NCI-H2107 treated with DMSO at 0.1 percent for 48 hours (cell line): ENCODE measurements around the gene COL13A1.

Experiments used
- DNase-seq: peaks from one replicate; lab custom pipeline; 2025; ENCODE audit not compliant: unreplicated experiment; lab: John Stamatoyannopoulos, UW

Gene COL13A1

GRCh38 chr10:69789164-69789576, 12.5 kb upstream of the COL13A1 start:
- no peak for DNase-seq

- DNase-seq = no peak
Observed at GRCh38 chr10:69791812-69792211, 9.9 kb upstream of the COL13A1 start.

GRCh38 chr10:69792341-69792740, 9.4 kb upstream of the COL13A1 start:
- no peak for DNase-seq

- no peak for DNase-seq
Observed at GRCh38 chr10:69794673-69795072, 7.0 kb upstream of the COL13A1 start.

- DNase-seq = no peak
Observed at GRCh38 chr10:69795242-69795934, 6.3 kb upstream of the COL13A1 start.

- DNase-seq = no peak
Observed at GRCh38 chr10:69797959-69798358, 3.7 kb upstream of the COL13A1 start.

- DNase-seq = no peak
Observed at GRCh38 chr10:69800109-69800508, 1.6 kb upstream of the COL13A1 start.

GRCh38 chr10:69800665-69801064, 1.0 kb upstream of the COL13A1 start:
- no peak for DNase-seq

- DNase-seq = no peak
Observed at GRCh38 chr10:69801094-69801433, 642 bp upstream of the COL13A1 start.

- no peak for DNase-seq
Observed at GRCh38 chr10:69802424-69803161, 887 bp downstream of the COL13A1 start.

GRCh38 chr10:69803809-69804208, 2.1 kb downstream of the COL13A1 start:
- DNase-seq = no peak

- DNase-seq = no peak
Observed at GRCh38 chr10:69804775-69805174, 3.1 kb downstream of the COL13A1 start.

GRCh38 chr10:69807122-69807521, 5.4 kb downstream of the COL13A1 start:
- DNase-seq = no peak

- DNase-seq = no peak
Observed at GRCh38 chr10:69807696-69808095, 6.0 kb downstream of the COL13A1 start.

GRCh38 chr10:69809318-69809717, 7.6 kb downstream of the COL13A1 start:
- no peak for DNase-seq

GRCh38 chr10:69810097-69810496, 8.4 kb downstream of the COL13A1 start:
- no peak for DNase-seq

- no peak for DNase-seq
Observed at GRCh38 chr10:69810675-69811397, 9.1 kb downstream of the COL13A1 start.

GRCh38 chr10:69813632-69814031, 11.9 kb downstream of the COL13A1 start:
- DNase-seq = no peak

- DNase-seq = no peak
Observed at GRCh38 chr10:69814251-69814650, 12.5 kb downstream of the COL13A1 start.

- DNase-seq = no peak
Observed at GRCh38 chr10:69815104-69815503, 13.4 kb downstream of the COL13A1 start.

- DNase-seq = no peak
Observed at GRCh38 chr10:69816521-69816920, 14.8 kb downstream of the COL13A1 start.

GRCh38 chr10:69817078-69817581, 15.4 kb downstream of the COL13A1 start:
- DNase-seq = no peak
